Measurements from ENCODE around the gene CNR2.
A peak's percentile ranks its signal among the peaks of the same experiment; 100 is the strongest.

Gene CNR2

GRCh38 chr1:23930861-23931490 is 17.8 kb upstream of the CNR2 start:
- Histone ChIP-seq H3K27me3 (ENCODE audit: insufficient read depth, poor library complexity, severe bottlenecking) (no peaks in the 10 kb centered on the region), H3K27ac (ENCODE audit: poor library complexity, severe bottlenecking) (peak overlapping the region; percentile 56), H3K4me1 (ENCODE audit: insufficient read depth, poor library complexity, severe bottlenecking) (peaks cover 9% of the 10 kb centered on the region), H3K36me3 (ENCODE audit: low read depth) (no peaks in the 10 kb centered on the region), H3K9me3 (ENCODE audit: severe bottlenecking) (no peaks in the 10 kb centered on the region), H3K4me3 (ENCODE audit: severe bottlenecking) (no peak overlapping the region)
- DNase-seq (ENCODE audit: low spot score) (no peak), ATAC-seq (ENCODE audit: low read depth) (peak; percentile 42; the same call in 2 of the 3 replicates)
- no peak for TF ChIP-seq CTCF (IDR thresholded peaks at IDR 0.05; ENCODE audit: poor library complexity, severe bottlenecking)

GRCh38 chr1:23930270-23930669 is 17.1 kb upstream of the CNR2 start:
- DNase-seq (ENCODE audit: low spot score): no peak
- Histone ChIP-seq H3K4me1 (ENCODE audit: insufficient read depth, poor library complexity, severe bottlenecking) (peaks cover 9% of the 10 kb centered on the region), H3K4me3 (ENCODE audit: severe bottlenecking) (no peak overlapping the region), H3K27me3 (ENCODE audit: insufficient read depth, poor library complexity, severe bottlenecking) (no peaks in the 10 kb centered on the region), H3K36me3 (ENCODE audit: low read depth) (no peaks in the 10 kb centered on the region), H3K9me3 (ENCODE audit: severe bottlenecking) (no peaks in the 10 kb centered on the region), H3K27ac (ENCODE audit: poor library complexity, severe bottlenecking) (peak overlapping the region; percentile 56)
- TF ChIP-seq CTCF (IDR thresholded peaks at IDR 0.05; ENCODE audit: poor library complexity, severe bottlenecking): no peak
- ATAC-seq (ENCODE audit: low read depth): no peak

- Histone ChIP-seq H3K27me3 (ENCODE audit: insufficient read depth, poor library complexity, severe bottlenecking) (no peaks in the 10 kb centered on the region), H3K4me3 (ENCODE audit: severe bottlenecking) (no peak overlapping the region), H3K9me3 (ENCODE audit: severe bottlenecking) (no peaks in the 10 kb centered on the region), H3K27ac (ENCODE audit: poor library complexity, severe bottlenecking) (no peak overlapping the region), H3K36me3 (ENCODE audit: low read depth) (no peaks in the 10 kb centered on the region), H3K4me1 (ENCODE audit: insufficient read depth, poor library complexity, severe bottlenecking) (peaks cover 9% of the 10 kb centered on the region)
- no peak for ATAC-seq (ENCODE audit: low read depth)
- TF ChIP-seq CTCF (IDR thresholded peaks at IDR 0.05; ENCODE audit: poor library complexity, severe bottlenecking): no peak
- DNase-seq (ENCODE audit: low spot score): no peak
Measured at GRCh38 chr1:23928789-23929188, 15.6 kb upstream of the CNR2 start.

GRCh38 chr1:23927097-23927496 is 13.9 kb upstream of the CNR2 start:
- H3K9me3 ChIP-seq (ENCODE audit: severe bottlenecking): no peaks in the 10 kb centered on the region
- no peak overlapping the region for H3K27ac ChIP-seq (ENCODE audit: poor library complexity, severe bottlenecking)

More at GRCh38 chr1:23927097-23927496, 13.9 kb upstream of the CNR2 start:
- TF ChIP-seq CTCF (IDR thresholded peaks at IDR 0.05; ENCODE audit: poor library complexity, severe bottlenecking): no peak
- Histone ChIP-seq H3K36me3 (ENCODE audit: low read depth) (no peaks in the 10 kb centered on the region), H3K4me3 (ENCODE audit: severe bottlenecking) (no peak overlapping the region), H3K4me1 (ENCODE audit: insufficient read depth, poor library complexity, severe bottlenecking) (peaks cover 9% of the 10 kb centered on the region), H3K27me3 (ENCODE audit: insufficient read depth, poor library complexity, severe bottlenecking) (no peaks in the 10 kb centered on the region)
- ATAC-seq (ENCODE audit: low read depth) (no peak), DNase-seq (ENCODE audit: low spot score) (no peak)

All from RWPE2 (cell line).